ENCODE measurements around the gene PIP5K1C.

The PIP5K1C gene

DNA sequence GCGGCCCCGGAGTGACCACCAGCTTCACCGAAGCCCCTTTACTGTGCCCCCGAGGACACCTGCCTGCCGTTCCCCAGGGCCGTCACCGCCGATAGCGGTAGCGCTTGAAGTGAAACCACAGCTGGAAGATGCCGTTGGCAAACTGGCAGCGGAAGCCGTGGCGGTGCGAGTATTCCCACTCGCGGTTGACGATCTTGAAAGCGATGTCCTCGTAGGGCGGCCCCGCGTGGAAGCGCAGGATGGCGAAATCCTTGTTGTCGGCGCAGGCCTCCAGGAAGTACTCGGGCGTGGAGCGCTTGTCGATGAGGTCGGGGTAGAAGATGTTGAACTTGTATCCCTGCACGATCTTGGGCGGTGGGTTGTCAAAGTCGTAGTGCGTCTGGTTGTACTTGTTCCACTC is 88.4 kb downstream of the PIP5K1C start:
- DNase-seq (ENCODE audit: low read depth, low spot score): no peak

DNA sequence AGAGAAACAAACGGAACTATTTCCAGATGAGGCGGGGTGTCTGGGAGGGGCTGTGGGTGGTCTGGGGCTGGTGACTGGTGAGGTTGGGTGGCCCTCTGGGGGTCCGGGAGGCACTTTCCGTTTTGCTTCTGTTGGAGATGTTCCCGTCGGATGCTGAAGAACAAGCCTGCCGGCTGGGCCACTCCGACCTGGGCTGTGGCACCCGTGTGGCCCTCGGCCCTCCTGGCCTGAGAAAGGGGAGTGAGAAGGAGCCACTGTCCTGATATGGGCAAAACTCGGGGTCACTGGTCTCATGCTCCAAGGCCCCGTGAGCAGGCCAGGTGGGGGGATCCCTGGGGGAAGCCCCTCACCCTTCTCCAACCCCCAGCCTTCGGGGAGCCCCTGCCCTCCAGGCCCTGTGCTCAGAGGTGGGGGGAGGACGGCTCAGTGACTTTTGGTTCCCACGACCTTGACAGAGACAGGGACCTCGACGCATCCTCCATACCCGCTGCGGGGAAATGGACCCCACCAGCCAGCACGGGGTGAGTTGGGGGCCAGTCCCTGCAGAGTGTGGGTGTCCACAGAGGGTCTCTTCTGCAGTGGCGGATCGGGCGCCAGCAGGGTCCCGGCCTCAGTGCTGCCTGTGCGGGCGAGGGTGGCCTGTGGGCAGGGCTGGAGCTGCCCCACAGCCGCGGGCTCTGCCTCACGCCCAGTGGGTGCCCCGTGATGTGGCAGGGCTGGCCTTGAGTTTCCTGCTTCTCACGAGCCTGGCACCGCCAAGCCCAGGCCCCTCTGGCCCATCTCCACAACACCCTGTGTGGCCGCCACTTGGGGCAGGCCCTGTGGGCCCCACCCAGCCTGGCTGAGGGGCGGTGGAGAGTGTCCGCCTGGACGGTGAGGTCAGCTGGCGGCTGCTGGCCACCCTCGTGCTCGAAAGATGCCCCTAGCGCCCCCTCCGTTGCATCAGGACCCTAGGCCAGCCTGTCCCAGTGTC is 89.2 kb downstream of the PIP5K1C start:
- no peak for DNase-seq (ENCODE audit: low read depth, low spot score)

GRCh38 chr19:3609779-3610719 is 90.2 kb downstream of the PIP5K1C start:
- DNase-seq (ENCODE audit: low read depth, low spot score): no peak

DNA sequence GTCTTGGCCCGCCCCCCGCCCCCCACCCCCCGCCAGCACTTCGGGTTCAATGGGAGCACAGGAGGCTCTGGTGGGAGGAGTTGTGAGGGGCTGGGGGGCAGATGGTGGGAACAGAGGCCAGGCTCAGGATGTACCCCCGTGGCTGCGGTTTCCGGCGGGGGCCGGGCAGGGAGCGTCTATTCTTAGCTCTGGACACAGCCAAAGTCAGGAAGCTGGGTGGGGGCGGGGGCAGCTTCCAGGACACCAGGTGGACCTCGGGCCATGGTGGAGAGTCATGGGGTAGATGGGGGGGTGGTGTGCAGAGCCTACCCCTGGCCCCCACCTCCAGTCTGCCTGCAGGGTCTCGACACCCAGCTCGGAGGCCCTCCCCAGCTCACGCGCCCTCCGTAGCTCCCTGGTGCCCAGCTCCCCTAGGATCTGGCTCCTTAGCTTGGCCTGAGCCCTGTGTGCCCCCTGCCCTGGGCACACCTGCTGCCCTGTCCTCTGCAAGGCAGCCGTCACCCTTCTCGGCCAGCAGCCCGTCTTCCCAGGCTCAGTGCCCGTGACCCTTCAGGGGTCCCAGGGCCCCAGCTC is 91.4 kb downstream of the PIP5K1C start:
- no peak for DNase-seq (ENCODE audit: low read depth, low spot score)

DNA sequence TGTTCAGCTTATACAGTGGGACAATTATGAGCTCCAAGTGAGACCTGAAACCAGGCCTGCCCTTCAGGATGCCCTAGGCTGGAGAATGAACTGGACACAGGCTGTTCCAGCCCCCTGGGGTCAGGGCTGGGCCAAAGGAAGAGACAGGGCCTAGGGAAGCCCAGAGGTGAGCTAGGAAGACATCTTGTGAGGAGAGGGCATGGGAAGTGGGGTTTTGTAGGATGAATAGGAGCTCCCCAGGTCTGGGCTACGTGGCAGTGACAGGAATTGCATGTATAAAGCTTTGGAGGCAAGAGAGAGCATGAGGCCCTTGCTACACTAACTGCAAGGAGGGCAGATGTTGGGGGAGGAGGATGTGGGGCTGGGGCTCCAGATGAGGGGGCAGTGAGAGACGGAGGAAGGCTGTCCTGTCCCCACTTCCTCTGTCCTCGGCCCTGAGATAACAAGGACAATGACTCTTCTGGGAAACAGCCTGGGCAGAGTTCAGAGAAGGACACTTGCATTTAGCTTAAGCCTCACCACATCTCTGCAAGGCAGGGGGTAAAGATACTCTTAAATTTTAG is 92.1 kb downstream of the PIP5K1C start:
- DNase-seq (ENCODE audit: low read depth, low spot score): no peak

GRCh38 chr19:3607303-3608078 is 92.8 kb downstream of the PIP5K1C start:
- no peak for DNase-seq (ENCODE audit: low read depth, low spot score)

GRCh38 chr19:3606690-3607289 is 93.5 kb downstream of the PIP5K1C start, which contains the start of gene TBXA2R:
TBXA2R (minus strand) TSS chr19:3606875; CDS start chr19:3600634, 6,241 bp downstream.
- DNase-seq (ENCODE audit: low read depth, low spot score): no peak

DNA sequence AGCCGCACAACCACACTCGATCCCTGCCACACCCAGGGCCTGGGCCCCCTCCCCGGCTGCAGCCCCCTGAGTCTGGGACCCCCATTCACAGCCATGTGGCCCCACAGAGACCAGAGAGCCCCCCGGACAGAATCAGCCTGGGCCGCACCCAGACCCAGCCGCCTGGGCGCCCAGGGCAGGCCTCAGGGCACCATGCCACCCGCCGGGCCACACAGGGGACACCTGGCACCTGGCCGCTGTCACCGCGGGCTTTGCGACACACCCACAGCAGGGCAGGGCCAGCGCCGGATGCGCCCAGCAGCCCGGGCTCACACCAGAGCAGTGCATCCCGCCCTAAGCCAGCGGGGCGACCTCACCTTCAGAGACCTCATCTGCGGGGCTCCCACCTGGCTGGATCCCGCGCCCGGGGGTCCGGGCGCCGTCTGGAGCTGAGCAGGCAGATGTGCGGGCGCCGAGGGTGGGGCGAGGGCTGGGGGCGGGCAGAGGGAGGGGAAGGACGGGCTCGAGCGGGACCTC is 94.0 kb downstream of the PIP5K1C start:
- no peak for DNase-seq (ENCODE audit: low read depth, low spot score)

DNA sequence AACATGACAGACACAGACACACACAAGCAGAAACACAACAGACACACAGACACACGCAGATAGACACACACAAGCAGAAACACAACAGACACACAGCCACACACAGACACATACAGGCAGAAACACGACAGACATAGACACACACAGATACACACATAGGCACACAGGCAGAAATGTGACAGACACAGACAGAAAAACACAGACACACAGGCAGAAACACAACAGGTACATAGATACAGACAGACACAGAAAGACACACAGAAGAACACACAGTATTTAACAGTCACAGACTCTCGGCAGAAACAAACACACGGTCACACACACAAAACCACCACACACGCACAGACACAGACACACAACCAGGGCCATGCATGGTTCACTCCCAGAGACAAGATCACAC is 94.5 kb downstream of the PIP5K1C start:
- DNase-seq (ENCODE audit: low read depth, low spot score): no peak

DNA sequence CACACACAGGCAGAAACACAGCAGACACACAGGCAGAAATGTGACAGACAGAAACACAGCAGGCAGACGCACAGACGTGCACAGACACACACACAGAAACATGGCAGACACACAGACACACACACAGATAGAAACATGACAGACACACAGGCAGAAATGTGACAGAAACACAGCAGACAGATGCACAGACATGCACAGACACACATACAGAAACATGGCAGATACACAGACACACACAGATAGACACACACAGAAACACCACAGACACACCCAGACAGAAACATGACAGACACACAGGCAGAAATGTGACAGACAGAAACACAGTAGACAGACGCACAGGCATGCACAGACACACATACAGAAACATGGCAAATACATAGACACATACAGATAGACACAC is 94.9 kb downstream of the PIP5K1C start:
- DNase-seq (ENCODE audit: low read depth, low spot score): no peak

- DNase-seq (ENCODE audit: low read depth, low spot score): no peak
Measured at GRCh38 chr19:3604987-3605343, 95.3 kb downstream of the PIP5K1C start.

- no peak for DNase-seq (ENCODE audit: low read depth, low spot score)
Measured at GRCh38 chr19:3604227-3604986, 95.9 kb downstream of the PIP5K1C start.

- no peak for DNase-seq (ENCODE audit: low read depth, low spot score)
Measured at GRCh38 chr19:3603121-3603811, 97.0 kb downstream of the PIP5K1C start.

DNA sequence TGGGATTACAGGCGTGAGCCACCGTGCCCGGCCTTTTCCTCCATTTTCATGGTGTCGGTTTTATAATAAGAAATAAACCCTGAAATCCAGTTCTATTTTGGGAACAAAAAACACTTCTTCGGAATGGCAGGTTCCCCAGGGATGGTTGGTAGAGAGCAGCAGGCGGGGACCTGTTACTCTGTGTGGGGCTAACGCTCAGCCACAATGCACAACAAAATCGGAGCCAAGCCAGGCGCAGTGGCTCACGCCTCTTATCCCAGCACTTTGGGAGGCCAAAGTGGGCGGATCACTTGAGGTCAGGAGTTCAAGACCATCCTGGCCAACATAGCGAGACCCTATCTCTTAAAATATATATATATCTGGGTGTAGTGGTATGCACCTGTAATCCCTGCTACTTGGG is 99.2 kb downstream of the PIP5K1C start:
- no peak for DNase-seq (ENCODE audit: low read depth, low spot score)

GRCh38 chr19:3599776-3600187 is 100.5 kb downstream of the PIP5K1C start:
- DNase-seq (ENCODE audit: low read depth, low spot score): no peak

DNA sequence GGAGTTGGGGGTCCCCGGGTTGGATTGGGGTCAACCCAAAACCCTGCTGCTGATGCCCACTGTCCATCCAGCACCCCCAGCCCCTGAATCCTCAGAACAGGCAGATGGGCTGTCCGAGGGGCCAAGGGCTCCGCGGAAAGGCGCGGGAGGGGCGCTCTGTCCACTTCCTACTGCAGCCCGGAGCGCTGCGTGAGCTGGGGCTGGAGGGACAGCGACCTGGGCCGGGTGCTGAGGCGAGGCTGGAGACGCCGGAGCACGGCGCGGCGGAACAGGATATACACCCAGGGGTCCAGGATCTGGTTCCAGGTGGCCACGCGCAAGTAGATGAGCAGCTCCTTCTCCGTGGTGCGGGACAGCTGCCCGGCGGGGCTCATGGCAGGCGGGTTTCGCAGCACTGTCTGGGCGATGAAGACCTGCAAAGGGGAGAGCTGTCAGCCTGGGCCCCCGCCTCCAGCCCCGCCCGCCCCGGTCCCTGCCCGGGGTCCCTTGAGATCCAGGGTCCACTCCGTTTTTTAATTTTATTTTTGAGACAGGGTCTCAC is 104.7 kb downstream of the PIP5K1C start:
- no peak for DNase-seq (ENCODE audit: low read depth, low spot score)

DNA sequence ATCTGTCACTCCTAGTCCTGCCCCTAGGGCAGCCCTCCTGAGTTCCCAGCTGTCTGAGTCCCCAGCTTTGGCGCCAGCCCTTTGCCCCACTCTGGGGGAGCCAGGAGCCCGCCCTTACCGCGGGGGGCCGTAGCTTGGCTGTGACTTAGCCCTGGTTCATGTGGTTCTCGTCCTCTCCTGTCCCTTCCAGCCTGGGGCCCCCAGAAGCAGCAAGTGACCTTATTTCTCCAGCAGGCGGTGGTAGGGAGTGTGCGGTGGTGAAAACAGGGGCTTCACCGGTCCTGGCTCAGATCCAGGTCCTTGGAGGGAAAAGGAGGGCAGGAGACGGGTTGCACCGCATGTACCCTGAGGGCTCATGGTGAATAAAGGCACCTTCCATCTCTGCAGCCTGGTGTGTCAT is 107.1 kb downstream of the PIP5K1C start:
- no peak for DNase-seq (ENCODE audit: low read depth, low spot score)

GRCh38 chr19:3591876-3592613 is 108.2 kb downstream of the PIP5K1C start:
- no peak for DNase-seq (ENCODE audit: low read depth, low spot score)

Measured in brain pericyte (primary cell).